K562 (cell line): ENCODE measurements around the gene HDGFL2. TPM values are rescaled to one million over a fixed set of nuclear protein-coding genes. Genes with fewer than 3 reads are reported as not detected.

Experiments
- ATAC-seq: fragments of 200-7000 bp; cut with Tn5 transposase; 3 replicates; pipeline ENCODE4 v1.9.1; 2020; ENCODE audit warnings: moderate library complexity
- BruUV-seq: library from RNA; stranded (reverse); fragments of 400-500 nt; replicated peaks from 2 replicates; lab custom pipeline; 2021; lab: Mats Ljungman, UMichigan
- CTCF ChIA-PET: fragments of 300-600 bp; formaldehyde crosslinking; extraction: SDS; loops from one replicate; lab custom pipeline; 2021; ENCODE audit warnings: low intra/inter-chr PET ratio; lab: Yijun Ruan, JAX
- POLR2A ChIA-PET: fragments of 300-600, 350-650 bp; sonication (Branson Sonifier 250); formaldehyde crosslinking; extraction: SDS; loops from one replicate; lab custom pipeline; 2021; ENCODE audit warnings: antibody characterized with exemption, inconsistent platforms; lab: Yijun Ruan, JAX
- DNase-seq, 4 experiments: peaks; one replicate each; pipeline versions ENCODE4 v3.0.0 to v3.0.0-alpha.2; 2011 to 2018; ENCODE audit warnings: low spot score in 3 of 4, mixed read lengths in 3 of 4; ENCODE audit errors: extremely low read depth in 1 of 4
- FAIRE-seq: peaks from 2 replicates; lab custom pipeline; 2011; peaks lifted over from hg19 to GRCh38; lab: Jason Lieb, UNC
- H2AFZ ChIP-seq: 2 replicates; pipeline ENCODE4 v1.6.0; 2011; ENCODE audit warnings: low read depth, low read length, control low read depth, inconsistent platforms
- H3K27ac ChIP-seq: fragments of 200-600 bp; 3 replicates; pipeline ENCODE4 v1.8.0; 2011; ENCODE audit warnings: low read depth, mild to moderate bottlenecking, control low read depth, inconsistent platforms, low read length, moderate library complexity, mixed read lengths; ENCODE audit errors: extremely low read depth
- H3K27me3 ChIP-seq, 2 experiments: fragments of 300-600 bp in 1 of 2; 2 replicates in 1 of 2; 3 replicates in 1 of 2; pipeline versions ENCODE4 v1.6.0 to v1.8.0; 2011; ENCODE audit warnings: inconsistent platforms in 2 of 2, low read length in 2 of 2, mild to moderate bottlenecking in 1 of 2, mixed read lengths in 1 of 2, moderate library complexity in 1 of 2; ENCODE audit not compliant: control insufficient read depth in 2 of 2, insufficient read depth in 2 of 2
- H3K36me3 ChIP-seq: fragments of 300-600 bp; 3 replicates; pipeline ENCODE4 v1.8.0; 2011; ENCODE audit warnings: mild to moderate bottlenecking, low read length, inconsistent platforms; ENCODE audit not compliant: control insufficient read depth, insufficient read depth
- H3K4me1 ChIP-seq, 2 experiments: fragments of 200-600 bp in 1 of 2; replicated peaks in 1 of 2; 2 replicates in 1 of 2; 3 replicates in 1 of 2; pipeline versions ENCODE4 v1.5.1 to v1.8.0; 2011; ENCODE audit warnings: inconsistent platforms in 2 of 2, low read length in 2 of 2, mild to moderate bottlenecking in 1 of 2, mixed read lengths in 1 of 2, moderate library complexity in 1 of 2; ENCODE audit not compliant: control insufficient read depth in 2 of 2, insufficient read depth in 2 of 2
- H3K4me2 ChIP-seq: 2 replicates; pipeline ENCODE4 v1.6.1; 2011; ENCODE audit warnings: low read length, control low read depth, inconsistent platforms, mixed read lengths; ENCODE audit not compliant: insufficient read depth
- H3K4me3 ChIP-seq: fragments of 200-600 bp; sonication (generic), shearing (Covaris generic); 2 replicates; pipeline ENCODE4 v1.5.1; 2016; ENCODE audit warnings: control low read depth, inconsistent platforms
- H3K79me2 ChIP-seq: fragments of 200-600 bp; 3 replicates; pipeline ENCODE4 v1.8.0; 2011; ENCODE audit warnings: low read length, inconsistent platforms; ENCODE audit not compliant: control insufficient read depth, insufficient read depth
- H3K9ac ChIP-seq, 2 experiments: 2 replicates each; pipeline versions ENCODE4 v1.6.0 to v1.6.1; 2011; ENCODE audit warnings: low read depth in 2 of 2, low read length in 2 of 2, control low read depth in 1 of 2, inconsistent platforms in 1 of 2, mild to moderate bottlenecking in 1 of 2, mixed read lengths in 1 of 2; ENCODE audit not compliant: insufficient read depth in 1 of 2
- H3K9me1 ChIP-seq: one replicate; pipeline ENCODE4 v1.6.0; 2011; ENCODE audit warnings: inconsistent platforms, mild to moderate bottlenecking, low read length, moderate library complexity; ENCODE audit not compliant: control insufficient read depth, insufficient read depth
- H3K9me3 ChIP-seq: replicated peaks from 2 replicates; pipeline ENCODE4 v1.5.1; 2011; ENCODE audit warnings: low read depth, low read length, inconsistent platforms; ENCODE audit not compliant: control insufficient read depth, insufficient read depth
- H4K20me1 ChIP-seq: replicated peaks from 2 replicates; pipeline ENCODE4 v1.6.1; 2011; ENCODE audit warnings: low read length, inconsistent platforms, mixed read lengths; ENCODE audit not compliant: control insufficient read depth, insufficient read depth
- DDX20 ChIP-seq: fragments of 450-650 bp; IDR thresholded peaks from 2 replicates; pipeline ENCODE4 v1.6.1; 2016; ENCODE audit warnings: missing genetic modification characterization, low read depth, mild to moderate bottlenecking, missing compliant biosample characterization, moderate library complexity
- ESRRB ChIP-seq: fragments of 250-450 bp; sonication (Bioruptor Pico); IDR thresholded peaks from 2 replicates; pipeline ENCODE4 v1.5.0; 2020; ENCODE audit warnings: mild to moderate bottlenecking, moderate library complexity, borderline replicate concordance
- FOXK2 ChIP-seq, 2 experiments: fragments of 450-650 bp; IDR thresholded peaks in 1 of 2; conservative IDR thresholded peaks in 1 of 2; 2 replicates each; pipeline ENCODE4 v1.6.1; 2016; ENCODE audit warnings: low read depth in 2 of 2, mild to moderate bottlenecking in 1 of 2
- HNRNPLL ChIP-seq: fragments of 200-400 bp; formaldehyde crosslinking; IDR thresholded peaks from 2 replicates; pipeline ENCODE4 v1.6.1; 2017; ENCODE audit warnings: low read length, low read depth, mild to moderate bottlenecking; ENCODE audit not compliant: poor library complexity, severe bottlenecking
- LARP7 ChIP-seq: fragments of 450-650 bp; IDR thresholded peaks from 2 replicates; pipeline ENCODE4 v1.6.1; 2016
- MCM2 ChIP-seq: fragments of 450-650 bp; IDR thresholded peaks from 2 replicates; pipeline ENCODE4 v1.6.1; 2017; ENCODE audit warnings: low read depth, mild to moderate bottlenecking
- NFXL1 ChIP-seq: fragments of 450-650 bp; formaldehyde crosslinking; IDR thresholded peaks from 2 replicates; pipeline ENCODE4 v1.4.0; 2021; ENCODE audit warnings: mild to moderate bottlenecking
- PURB ChIP-seq: sonication (generic); formaldehyde crosslinking; IDR thresholded peaks from 2 replicates; pipeline ENCODE4 v1.9.0; 2021; ENCODE audit warnings: low read depth, mild to moderate bottlenecking, missing genetic modification reagents
- SOX6 ChIP-seq: fragments of 450-650 bp; IDR thresholded peaks from 2 replicates; pipeline ENCODE4 v1.6.1; 2014; ENCODE audit warnings: mild to moderate bottlenecking
- THRA ChIP-seq: fragments of 450-650 bp; IDR thresholded peaks from 2 replicates; pipeline ENCODE4 v1.6.1; 2017; ENCODE audit warnings: mild to moderate bottlenecking, moderate library complexity
- WHSC1 ChIP-seq: IDR thresholded peaks from one replicate; pipeline ENCODE4 v1.6.1; 2012; ENCODE audit warnings: low read length, control low read depth, inconsistent platforms
- XRCC4 ChIP-seq: IDR thresholded peaks from one replicate; pipeline ENCODE4 v1.6.1; 2011; ENCODE audit not compliant: insufficient read depth, insufficient read length; ENCODE audit errors: extremely low read depth
- ZNF134 ChIP-seq: fragments of 250-450 bp; sonication (Bioruptor Pico); conservative IDR thresholded peaks from 2 replicates; pipeline ENCODE4 v1.4.0; 2020
- ZNF165 ChIP-seq: fragments of 250-450 bp; sonication (Bioruptor Pico); IDR thresholded peaks from 2 replicates; pipeline ENCODE4 v1.4.0; 2020; ENCODE audit warnings: borderline replicate concordance
- ZNF507 ChIP-seq: conservative IDR thresholded peaks from 2 replicates; pipeline ENCODE4 v1.6.1; 2017; ENCODE audit warnings: missing genetic modification characterization, missing compliant biosample characterization
- ZNF717 ChIP-seq: fragments of 250-450 bp; sonication (Bioruptor Pico); IDR thresholded peaks from 2 replicates; pipeline ENCODE4 v1.5.0; 2021
- ZNF778 ChIP-seq: fragments of 450-650 bp; formaldehyde crosslinking; IDR thresholded peaks from 2 replicates; pipeline ENCODE4 v1.4.0; 2020; ENCODE audit warnings: mild to moderate bottlenecking, moderate library complexity
- WGBS: fragments of 100-300 bp; shearing (Covaris generic); methylation state at CpG from one replicate; pipeline ENCODE4 v1.1.6; 2016; ENCODE audit warnings: low coverage, mixed read lengths; ENCODE audit not compliant: insufficient coverage; ENCODE audit errors: missing lambda C conversion rate; 5-methylcytosine and 5-hydroxymethylcytosine counted together
- in situ Hi-C: fragments of 300-500 bp; cut with MboI; formaldehyde crosslinking; loops from 4 replicates; pipeline ENCODE4 v1.15.0; 2018; ENCODE audit warnings: inconsistent platforms, mixed read lengths
- intact Hi-C: fragments of 100-400 bp; cut with micrococcal nuclease; formaldehyde crosslinking; loops from 2 replicates; pipeline ENCODE4 v1.14.2; 2022
- polyA plus RNA-seq, 8 experiments: library from polyadenylated mRNA; depleted of rRNA in 4 of 8; stranded (reverse) in 5 of 8; unstranded in 3 of 8; fragments of >200 nt; fragmentation: Nextera tagmentation in 2 of 8; fragmentation: Illumina TruSeq in 1 of 8; extraction: Ambion mirVana in 2 of 8; extraction: Trizol in 1 of 8; gene quantifications; 2 replicates each; pipeline versions ENCODE4 v1.2.1 to v1.2.3, GENCODE V29; 2011 to 2014; ENCODE audit warnings: inconsistent platforms in 1 of 8, missing spikeins in 1 of 8
- total RNA-seq, 7 experiments: library from RNA; depleted of rRNA in 6 of 7; stranded (reverse); fragments of >200 nt in 6 of 7; fragmentation: Illumina TruSeq in 2 of 7; extraction: Trizol in 2 of 7; gene quantifications; 2 replicates each; pipeline versions ENCODE4 v1.2.1 to v1.2.3, GENCODE V29; 2011 to 2021; ENCODE audit warnings: low replicate concordance in 1 of 7

HDGFL2 gene
- total and polyA plus RNA-seq, 9 of the 15 experiments (the other 6 are each of a cell fraction or from before 2014, with no cell fraction given), result 0.13 to 61.7 (median 16.0) TPM

- intact Hi-C loops, result no loop called here
- no TSS peak for BruUV-seq
- ChIA-PET CTCF (no interaction called here), POLR2A (no interaction called here)
- Histone ChIP-seq H3K27me3 (no peaks in the 10 kb centered on the region), H3K27ac (no peak overlapping the region), H4K20me1 (no peaks in the 10 kb centered on the region), H2AFZ (no peak overlapping the region), H3K9ac (peak overlapping the region in 1 of 2 experiments; percentile 52; a peak in 2 of 4 replicates), H3K36me3 (peaks cover 23% of the 10 kb centered on the region; the same call in 1 of the 3 replicates), H3K4me3 (no peak overlapping the region), H3K9me1 (no peaks in the 10 kb centered on the region), H3K4me1 (peaks cover 0 to 9% of the 10 kb centered on the region in 2 experiments; a peak in 2 of 5 replicates), H3K9me3 (no peaks in the 10 kb centered on the region), H3K4me2 (no peak overlapping the region), H3K79me2 (no peaks in the 10 kb centered on the region)
- FAIRE-seq (no peak), DNase-seq (no peak), ATAC-seq (no peak)
- WGBS, result 88% methylated on average over 12 of the region's 19 CpGs
- TF ChIP-seq ZNF507 (tag) (no peak), FOXK2 (conservative IDR thresholded peaks at IDR 0.05 in 1 of 2, IDR thresholded peaks at IDR 0.05 in 1 of 2; ENCODE audit: low read depth in 2 of 2) (no peak), ZNF778 (no peak), ESRRB (no peak), WHSC1 (no peak), ZNF717 (CRISPR knock-in tag) (no peak), PURB (CRISPR knock-in tag) (no peak), LARP7 (no peak), XRCC4 (no peak), HNRNPLL (no peak), NFXL1 (CRISPR knock-in tag) (no peak), ZNF134 (CRISPR knock-in tag) (no peak), DDX20 (no peak), SOX6 (no peak), MCM2 (no peak), THRA (no peak), ZNF165 (no peak)
- in situ Hi-C loops, result no loop called here
Observed at GRCh38 chr19:4483385-4483784, 11.3 kb downstream of the HDGFL2 start.
